GM18870 (cell line): ENCODE results near the gene TFF3.

ENCODE experiments used
- ATAC-seq: cut with Tn5 transposase; IDR thresholded peaks from one replicate; pipeline ENCODE4 v1.9.1; 2021; ENCODE audit warnings: moderate library complexity; ENCODE audit not compliant: unreplicated experiment

TFF3 gene

GRCh38 chr21:42272984-42273600 is 42.1 kb downstream of the TFF3 start:
- ATAC-seq = no peak

GRCh38 chr21:42272109-42272962 is 42.9 kb downstream of the TFF3 start:
- ATAC-seq = no peak

GRCh38 chr21:42271065-42271464 is 44.1 kb downstream of the TFF3 start:
- no peak for ATAC-seq

- ATAC-seq = no peak
These were observed 45.8 kb downstream of the TFF3 start for GRCh38 chr21:42269386-42269785.

- ATAC-seq = no peak
These were observed 48.1 kb downstream of the TFF3 start for GRCh38 chr21:42266971-42267556.

- no peak for ATAC-seq
These were observed 49.9 kb downstream of the TFF3 start for GRCh38 chr21:42265231-42265812.

GRCh38 chr21:42264245-42265195 is 50.7 kb downstream of the TFF3 start:
- no peak for ATAC-seq

- no peak for ATAC-seq
These were observed 51.5 kb downstream of the TFF3 start for GRCh38 chr21:42263591-42264131.

GRCh38 chr21:42262831-42263231 is 52.4 kb downstream of the TFF3 start:
- ATAC-seq = no peak

- ATAC-seq = no peak
These were observed 53.4 kb downstream of the TFF3 start for GRCh38 chr21:42261829-42262200.
